Measurements from ENCODE around the gene NRXN2.

Gene NRXN2

DNA sequence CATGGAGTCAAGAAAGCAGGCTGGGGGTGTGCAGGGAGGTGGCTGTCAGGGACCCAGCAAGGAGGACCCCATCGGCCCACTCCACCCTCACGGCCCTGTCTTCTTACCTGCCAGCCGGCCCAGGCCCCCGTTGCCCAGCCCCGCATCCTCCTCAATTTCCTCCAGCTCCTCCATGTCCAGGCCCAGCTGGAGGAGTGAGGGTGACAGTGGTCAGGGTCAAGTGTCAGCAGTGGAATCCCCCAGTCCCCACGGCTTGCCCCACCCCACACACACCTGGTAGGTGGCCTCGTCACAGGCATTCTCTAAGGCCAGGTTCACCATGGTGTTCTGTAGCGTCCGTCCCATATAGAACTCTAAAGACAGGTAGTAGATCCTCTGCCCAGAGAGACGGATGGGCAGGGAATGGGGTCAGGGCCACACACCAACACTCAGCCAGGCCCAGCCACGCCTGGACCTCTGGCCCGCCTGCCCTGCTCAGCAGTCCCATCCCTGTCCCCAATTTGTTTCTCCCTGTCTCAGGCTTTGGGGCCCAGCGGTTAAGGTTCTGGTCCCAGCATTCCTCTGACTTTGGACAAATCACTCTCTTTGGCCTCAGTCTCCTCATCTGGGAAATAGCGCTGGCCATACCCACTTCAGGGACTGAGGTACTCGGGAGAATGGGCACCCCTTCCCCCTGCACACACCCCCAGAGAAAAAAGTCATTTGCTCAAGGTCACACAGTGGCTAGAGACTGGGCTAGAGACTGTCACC is 35.5 kb upstream of the NRXN2 start:
- no peak for DNase-seq

- DNase-seq = no peak
These were observed 34.7 kb upstream of the NRXN2 start for GRCh38 chr11:64757549-64758329.

- no peak for DNase-seq
These were observed 32.8 kb upstream of the NRXN2 start for GRCh38 chr11:64755681-64756361.

GRCh38 chr11:64754919-64755662 is 32.1 kb upstream of the NRXN2 start:
- no peak for DNase-seq

- no peak for DNase-seq
These were observed 31.3 kb upstream of the NRXN2 start for GRCh38 chr11:64754124-64754918.

DNA sequence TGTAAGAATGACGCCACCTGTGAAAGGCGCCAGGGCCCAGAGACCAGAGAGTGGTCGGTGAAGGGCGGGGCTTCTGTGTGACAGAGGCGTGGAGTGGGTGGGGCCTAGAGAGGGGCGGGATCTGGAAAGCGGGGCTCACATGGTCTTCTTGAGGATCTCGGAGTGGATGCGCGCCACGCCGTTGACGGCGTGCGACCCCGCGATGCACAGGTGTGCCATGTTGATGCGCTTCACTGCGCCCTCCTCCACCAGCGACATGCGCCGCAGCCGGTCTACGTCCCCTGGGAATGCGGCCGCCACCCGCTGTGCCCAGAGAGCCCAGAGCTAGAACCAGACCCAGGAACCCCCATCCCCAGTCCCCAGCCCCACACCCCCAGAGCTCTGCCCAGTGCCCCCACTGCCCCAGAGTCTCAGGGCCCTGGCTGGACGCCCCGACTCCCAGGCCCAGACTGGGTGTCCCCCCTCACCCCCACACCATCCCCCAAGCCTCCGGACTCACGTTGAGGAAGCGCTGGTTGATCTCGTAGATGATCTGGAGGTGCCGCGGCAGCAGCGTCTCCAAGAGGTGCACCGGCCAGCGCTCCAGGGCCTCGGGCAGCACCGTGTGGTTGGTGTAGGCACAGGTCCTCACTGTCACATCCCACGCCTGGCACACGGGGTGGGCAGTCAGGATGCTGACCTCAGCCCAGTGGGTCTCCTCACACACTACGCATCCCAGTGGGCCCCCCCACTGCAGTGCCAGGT is 30.6 kb upstream of the NRXN2 start:
- no peak for DNase-seq

DNA sequence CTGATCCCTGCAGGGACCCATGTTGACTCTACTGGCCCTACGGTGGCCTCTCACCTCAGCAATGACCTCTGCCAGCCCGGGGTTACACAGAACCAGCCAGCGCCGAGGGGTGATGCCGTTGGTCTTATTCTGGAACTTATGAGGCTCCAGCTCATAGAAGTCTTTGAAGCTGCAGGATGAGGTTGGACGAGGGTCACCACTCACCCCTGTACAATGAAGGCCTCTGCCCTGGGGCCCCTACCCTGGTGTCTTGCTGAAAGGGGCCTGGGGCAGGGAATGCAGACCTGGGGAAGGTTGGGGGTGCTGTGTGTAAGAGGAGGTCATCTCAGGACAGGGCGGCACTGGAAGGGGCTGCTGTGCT is 30.0 kb upstream of the NRXN2 start:
- DNase-seq = no peak

GRCh38 chr11:64752175-64752970 is 29.4 kb upstream of the NRXN2 start:
- no peak for DNase-seq

DNA sequence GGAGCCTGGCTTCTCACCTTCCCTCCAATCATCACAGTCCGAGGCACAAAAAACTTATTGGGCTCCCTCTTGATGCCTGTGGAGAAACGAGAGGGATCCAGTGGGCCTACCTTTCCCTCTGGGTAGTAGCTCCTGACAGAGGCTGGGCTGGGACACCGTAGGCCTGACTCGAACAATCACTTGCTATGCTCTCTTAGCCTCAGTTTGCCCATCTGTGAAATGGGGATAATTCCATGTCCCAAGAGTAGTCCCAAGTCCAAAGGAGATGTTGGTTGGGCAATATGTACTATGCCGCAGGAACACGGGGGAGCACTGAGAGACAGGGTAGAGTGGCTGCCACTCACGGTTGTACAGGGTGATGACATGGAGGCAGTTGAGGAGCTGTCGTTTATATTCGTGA is 28.6 kb upstream of the NRXN2 start:
- DNase-seq = no peak

DNA sequence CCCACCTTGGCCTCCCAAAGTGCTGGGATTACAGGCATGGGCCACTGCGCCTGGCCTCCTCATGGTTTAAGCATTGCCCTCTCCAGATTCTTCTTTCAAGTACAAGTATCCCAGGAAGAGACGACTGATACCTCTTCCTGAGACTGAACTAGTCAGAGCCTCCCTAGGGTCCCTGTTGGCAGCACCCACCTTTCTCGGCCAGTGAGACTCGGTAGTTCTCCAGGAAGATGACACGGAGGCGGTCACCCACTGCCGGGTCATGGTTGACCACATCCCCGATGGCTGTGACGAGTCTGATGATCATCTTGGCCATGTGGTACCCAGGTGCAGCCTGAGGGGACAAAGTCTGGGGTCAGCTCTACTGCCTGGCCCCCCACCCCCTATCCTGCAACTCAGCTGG is 28.1 kb upstream of the NRXN2 start:
- no peak for DNase-seq

- DNase-seq = no peak
These were observed 27.5 kb upstream of the NRXN2 start for GRCh38 chr11:64750361-64751054.

- DNase-seq = no peak
These were observed 25.1 kb upstream of the NRXN2 start for GRCh38 chr11:64747961-64748665.

- DNase-seq = no peak
These were observed 23.5 kb upstream of the NRXN2 start for GRCh38 chr11:64746486-64746885.

DNA sequence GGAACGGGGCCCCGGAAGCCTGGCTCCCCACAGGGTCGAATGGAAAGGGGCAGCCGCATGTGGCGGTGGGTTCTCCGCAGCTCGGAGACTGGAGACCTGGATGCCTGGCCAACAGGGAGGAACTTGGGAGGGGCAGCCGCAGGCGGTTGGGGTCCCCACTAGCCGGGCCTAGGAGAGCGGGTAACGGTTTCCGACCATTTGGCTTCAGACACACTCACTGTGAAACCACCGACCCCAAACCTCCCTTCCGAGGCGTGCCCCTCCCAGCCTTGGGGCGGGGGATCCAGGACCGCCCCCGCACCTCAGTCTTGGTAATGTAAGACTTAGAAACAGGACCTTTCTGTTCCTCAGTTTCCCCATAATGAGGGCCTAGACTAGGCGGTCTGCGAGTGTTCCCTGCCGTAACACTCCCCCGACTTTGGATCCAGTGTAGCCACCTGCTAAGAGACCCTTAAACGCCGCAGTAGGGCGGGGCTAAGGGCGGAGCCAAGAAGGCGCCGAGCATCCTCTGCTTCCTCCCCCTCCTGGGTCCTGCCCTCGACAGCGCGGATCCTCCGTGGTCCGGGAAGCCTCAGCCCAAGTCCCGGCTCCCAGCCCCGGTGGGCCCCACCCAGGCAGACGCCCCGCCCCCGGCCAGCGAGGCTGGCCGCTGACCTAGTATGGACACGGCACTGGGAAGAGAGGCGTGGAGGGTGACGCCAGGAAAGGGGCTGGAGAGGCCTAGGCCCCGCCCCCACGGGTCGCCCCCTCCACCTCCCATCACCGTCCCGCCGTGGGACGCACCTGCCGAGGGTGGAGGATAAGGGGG is 22.7 kb upstream of the NRXN2 start:
- peak; percentile 87 for DNase-seq

DNA sequence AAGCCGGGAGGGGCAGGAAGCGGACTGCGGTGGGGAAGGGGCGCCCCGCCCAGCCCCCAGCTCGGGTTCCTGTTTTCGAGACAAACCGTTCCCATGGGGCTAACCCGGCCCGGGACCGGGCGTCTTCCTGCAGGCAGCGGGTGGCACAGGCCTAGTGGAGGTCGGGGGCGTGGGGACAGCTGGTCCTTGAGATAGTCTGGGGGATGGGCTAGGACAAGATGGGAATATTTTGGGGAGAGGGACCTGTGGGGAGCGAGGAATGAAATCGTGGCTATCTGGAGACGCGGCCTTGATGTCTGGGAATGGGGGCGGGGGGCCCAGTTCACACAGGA is 22.2 kb upstream of the NRXN2 start:
- DNase-seq = peak; percentile 96

DNA sequence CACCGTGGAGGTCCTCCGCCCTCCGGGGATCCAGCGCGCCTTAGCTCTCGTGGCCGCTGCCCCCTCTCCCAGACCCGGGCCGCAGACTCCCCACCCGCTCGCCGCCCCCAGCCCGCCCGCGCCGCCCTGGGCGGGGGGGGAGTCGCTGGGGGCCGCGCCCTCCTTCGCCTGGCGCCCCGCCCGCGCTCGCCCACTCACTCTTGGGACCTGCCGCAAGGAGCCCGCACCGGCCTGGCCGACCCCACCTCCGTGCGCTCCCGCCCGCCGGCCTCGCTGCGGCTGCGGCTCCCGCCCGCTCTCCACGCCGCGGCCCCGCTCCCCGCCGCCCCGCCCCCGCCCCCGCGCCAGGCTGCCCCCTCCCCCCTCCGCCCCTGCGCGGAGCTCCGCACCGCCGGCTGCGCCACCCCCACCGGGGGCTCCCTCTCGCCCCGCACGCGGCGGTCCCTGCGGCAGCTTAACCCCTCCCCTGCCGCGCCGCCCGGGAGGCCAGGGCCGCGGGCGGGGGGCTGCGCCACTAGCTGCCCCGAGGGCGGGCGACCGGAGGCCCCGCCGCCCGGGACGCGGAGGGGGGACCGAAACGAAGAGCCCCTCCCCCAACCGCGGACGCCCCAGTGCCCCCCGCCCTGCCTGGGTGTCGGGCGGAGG is 21.7 kb upstream of the NRXN2 start:
- no peak for DNase-seq

DNA sequence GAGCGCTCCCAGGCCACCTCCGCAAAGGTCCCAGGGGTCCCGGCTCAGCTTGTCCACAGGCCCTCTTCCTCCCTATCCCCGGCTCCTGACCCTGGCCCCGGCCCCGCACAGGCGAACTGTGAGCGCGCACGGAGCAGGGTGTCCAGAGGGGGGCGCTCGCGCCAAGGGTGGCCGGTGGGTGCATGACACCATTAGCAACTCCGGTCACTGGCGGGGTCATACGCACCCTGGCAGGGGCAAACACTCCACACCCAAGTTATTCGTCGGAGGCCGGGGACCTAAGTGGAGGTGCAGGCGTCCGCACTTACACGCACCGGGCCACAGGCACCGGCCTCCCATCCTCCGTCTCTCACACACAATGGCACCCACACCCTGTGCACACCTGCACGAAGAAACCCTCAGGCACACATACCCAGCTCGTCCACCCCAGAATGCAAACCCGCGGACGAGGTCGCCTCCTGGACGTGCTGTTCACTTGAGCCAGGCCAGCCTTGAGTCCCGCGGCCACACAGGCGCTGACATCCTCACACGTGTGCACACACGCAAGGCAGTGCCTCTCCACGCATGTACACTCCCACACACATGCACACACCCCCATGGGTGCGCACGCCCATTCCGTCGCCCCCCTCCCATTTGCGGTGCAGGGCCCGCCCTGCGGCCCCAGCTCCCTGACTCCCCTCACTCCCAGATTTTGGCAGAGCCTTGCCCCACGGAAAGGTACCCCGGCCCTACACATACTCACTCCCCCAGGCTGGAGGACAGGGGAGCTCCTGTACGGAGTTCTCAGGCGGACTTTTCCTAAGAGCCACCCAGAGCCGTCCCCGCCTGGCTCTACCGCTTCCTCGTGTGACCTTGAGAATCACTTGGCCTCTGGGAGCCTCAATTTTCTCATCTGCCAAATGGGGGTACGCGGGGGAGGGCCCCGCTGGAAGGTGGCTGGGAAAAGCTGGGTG is 20.9 kb upstream of the NRXN2 start, which contains the start of gene RASGRP2:
TSS of gene RASGRP2 (minus strand) at position 552 of the 953 bp plus-strand sequence. CDS start 1,276 bp downstream, outside the sequence.
- DNase-seq = peak; percentile 94

Data from CD4-positive, alpha-beta T cell treated with Interleukin-17A for 4 hours (primary cell).